Measurements from ENCODE around the gene FAM89B. TPM values are rescaled to one million over a fixed set of nuclear protein-coding genes. Genes with fewer than 3 reads are reported as not detected.

The FAM89B gene
- polyA plus RNA-seq, 1 donor from 2014 or later: 75.1 TPM

DNA sequence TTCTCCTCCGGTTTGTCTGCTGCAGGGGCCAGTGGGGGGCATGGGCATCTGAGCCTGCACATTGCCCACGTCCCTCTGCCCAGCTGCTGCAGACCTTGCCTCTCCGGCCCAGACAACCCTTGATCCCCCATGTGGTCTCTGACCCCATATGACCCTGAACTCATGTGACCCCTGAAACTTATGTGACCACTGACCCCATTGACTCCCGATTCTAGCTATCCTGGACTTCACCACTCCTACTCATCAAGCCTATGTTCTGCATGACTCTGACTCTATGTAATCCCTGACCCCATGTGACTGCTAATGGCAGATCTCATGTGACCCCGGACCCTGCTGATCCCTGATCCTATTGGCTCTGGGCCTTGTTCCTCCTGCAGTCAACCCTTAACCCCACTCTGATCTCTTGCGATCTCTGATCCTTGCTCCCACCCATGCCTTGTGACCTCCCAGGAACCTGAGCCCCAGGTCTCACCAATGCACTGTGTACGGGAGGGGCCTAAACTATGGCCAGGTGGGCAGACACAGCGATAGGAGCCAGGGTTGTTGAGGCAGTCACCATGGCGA, 19.9 kb upstream of the FAM89B start:
- H2AFZ ChIP-seq (ENCODE audit: low read depth, low read length): no peak overlapping the region
- TF ChIP-seq, protein P1, sequence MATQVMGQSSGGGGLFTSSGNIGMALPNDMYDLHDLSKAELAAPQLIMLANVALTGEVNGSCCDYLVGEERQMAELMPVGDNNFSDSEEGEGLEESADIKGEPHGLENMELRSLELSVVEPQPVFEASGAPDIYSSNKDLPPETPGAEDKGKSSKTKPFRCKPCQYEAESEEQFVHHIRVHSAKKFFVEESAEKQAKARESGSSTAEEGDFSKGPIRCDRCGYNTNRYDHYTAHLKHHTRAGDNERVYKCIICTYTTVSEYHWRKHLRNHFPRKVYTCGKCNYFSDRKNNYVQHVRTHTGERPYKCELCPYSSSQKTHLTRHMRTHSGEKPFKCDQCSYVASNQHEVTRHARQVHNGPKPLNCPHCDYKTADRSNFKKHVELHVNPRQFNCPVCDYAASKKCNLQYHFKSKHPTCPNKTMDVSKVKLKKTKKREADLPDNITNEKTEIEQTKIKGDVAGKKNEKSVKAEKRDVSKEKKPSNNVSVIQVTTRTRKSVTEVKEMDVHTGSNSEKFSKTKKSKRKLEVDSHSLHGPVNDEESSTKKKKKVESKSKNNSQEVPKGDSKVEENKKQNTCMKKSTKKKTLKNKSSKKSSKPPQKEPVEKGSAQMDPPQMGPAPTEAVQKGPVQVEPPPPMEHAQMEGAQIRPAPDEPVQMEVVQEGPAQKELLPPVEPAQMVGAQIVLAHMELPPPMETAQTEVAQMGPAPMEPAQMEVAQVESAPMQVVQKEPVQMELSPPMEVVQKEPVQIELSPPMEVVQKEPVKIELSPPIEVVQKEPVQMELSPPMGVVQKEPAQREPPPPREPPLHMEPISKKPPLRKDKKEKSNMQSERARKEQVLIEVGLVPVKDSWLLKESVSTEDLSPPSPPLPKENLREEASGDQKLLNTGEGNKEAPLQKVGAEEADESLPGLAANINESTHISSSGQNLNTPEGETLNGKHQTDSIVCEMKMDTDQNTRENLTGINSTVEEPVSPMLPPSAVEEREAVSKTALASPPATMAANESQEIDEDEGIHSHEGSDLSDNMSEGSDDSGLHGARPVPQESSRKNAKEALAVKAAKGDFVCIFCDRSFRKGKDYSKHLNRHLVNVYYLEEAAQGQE (IDR thresholded peaks at IDR 0.05; ENCODE audit: borderline replicate concordance): no peak
- TF ChIP-seq, protein P2, sequence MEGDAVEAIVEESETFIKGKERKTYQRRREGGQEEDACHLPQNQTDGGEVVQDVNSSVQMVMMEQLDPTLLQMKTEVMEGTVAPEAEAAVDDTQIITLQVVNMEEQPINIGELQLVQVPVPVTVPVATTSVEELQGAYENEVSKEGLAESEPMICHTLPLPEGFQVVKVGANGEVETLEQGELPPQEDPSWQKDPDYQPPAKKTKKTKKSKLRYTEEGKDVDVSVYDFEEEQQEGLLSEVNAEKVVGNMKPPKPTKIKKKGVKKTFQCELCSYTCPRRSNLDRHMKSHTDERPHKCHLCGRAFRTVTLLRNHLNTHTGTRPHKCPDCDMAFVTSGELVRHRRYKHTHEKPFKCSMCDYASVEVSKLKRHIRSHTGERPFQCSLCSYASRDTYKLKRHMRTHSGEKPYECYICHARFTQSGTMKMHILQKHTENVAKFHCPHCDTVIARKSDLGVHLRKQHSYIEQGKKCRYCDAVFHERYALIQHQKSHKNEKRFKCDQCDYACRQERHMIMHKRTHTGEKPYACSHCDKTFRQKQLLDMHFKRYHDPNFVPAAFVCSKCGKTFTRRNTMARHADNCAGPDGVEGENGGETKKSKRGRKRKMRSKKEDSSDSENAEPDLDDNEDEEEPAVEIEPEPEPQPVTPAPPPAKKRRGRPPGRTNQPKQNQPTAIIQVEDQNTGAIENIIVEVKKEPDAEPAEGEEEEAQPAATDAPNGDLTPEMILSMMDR (IDR thresholded peaks at IDR 0.05; ENCODE audit: poor library complexity, severe bottlenecking): no peak
- no peak for TF ChIP-seq MXI1 (conservative IDR thresholded peaks at IDR 0.05; ENCODE audit: poor library complexity, severe bottlenecking)
- no peak for TF ChIP-seq EZH2 (IDR thresholded peaks at IDR 0.05; ENCODE audit: borderline replicate concordance, insufficient read depth, low read length, poor library complexity, severe bottlenecking)
- TF ChIP-seq TAF1 (IDR thresholded peaks at IDR 0.05; ENCODE audit: low read depth): no peak
- TF ChIP-seq POLR2AphosphoS5 (IDR thresholded peaks at IDR 0.05): no peak
- TF ChIP-seq SMC3 (conservative IDR thresholded peaks at IDR 0.05; ENCODE audit: poor library complexity): no peak
- no peaks in the 10 kb centered on the region for H3F3A ChIP-seq (ENCODE audit: insufficient read depth, low read length, poor library complexity, severe bottlenecking)
- no peaks in the 10 kb centered on the region for H4K20me1 ChIP-seq (ENCODE audit: insufficient read depth)
- H3K9ac ChIP-seq (ENCODE audit: low read length): no peak overlapping the region
- H3K27me3 ChIP-seq (ENCODE audit: insufficient read depth, low read depth, low read length): peaks cover 7% of the 10 kb centered on the region
- no peaks in the 10 kb centered on the region for H3K9me3 ChIP-seq (ENCODE audit: low read length)
- H3K9me2 ChIP-seq (ENCODE audit: insufficient read depth, low read length): no peaks in the 10 kb centered on the region
- no peak overlapping the region for H3K4me2 ChIP-seq (ENCODE audit: low read length)
- no peaks in the 10 kb centered on the region for H3K36me3 ChIP-seq (ENCODE audit: insufficient read depth, low read length)
- H3K27ac ChIP-seq (ENCODE audit: low read length): no peak overlapping the region
- no peak overlapping the region for H3K4me3 ChIP-seq (ENCODE audit: low read length)
- no peaks in the 10 kb centered on the region for H3K79me2 ChIP-seq (replicated peaks; ENCODE audit: insufficient read depth, low read length)

DNA sequence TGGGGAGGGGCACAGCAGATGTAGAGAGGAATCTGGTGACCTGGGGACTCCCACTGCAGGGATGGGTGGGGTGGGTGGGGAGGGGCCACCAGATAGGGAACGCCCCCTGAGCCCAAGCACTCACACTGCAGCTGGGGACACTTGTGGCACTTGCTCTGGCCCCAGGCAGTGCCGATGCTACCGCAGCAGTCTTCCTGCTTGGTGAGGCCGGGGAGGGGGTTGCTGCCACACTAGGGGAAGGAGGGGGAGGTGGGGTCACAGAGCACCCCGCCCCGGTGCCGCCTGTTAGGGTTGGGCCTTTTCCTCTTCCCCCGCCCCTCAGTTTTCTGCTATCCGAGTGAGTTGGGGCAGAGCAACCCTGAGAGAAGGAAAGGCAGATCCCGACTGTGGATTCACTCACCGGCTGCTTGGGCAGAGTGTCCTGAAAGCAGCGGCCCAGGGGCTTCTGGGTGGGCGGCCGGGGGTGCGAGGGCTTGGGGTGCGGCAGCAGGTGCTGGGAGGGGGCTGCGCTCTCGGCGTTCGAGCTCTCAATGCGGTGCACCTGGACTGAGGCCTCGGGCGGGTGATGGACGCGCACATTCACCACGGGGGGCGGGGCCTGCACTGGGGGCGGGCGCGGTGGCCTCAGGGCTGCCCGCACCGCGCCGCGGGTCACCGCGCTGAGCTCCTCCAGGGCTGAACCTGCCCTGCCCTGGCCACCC, 18.9 kb upstream of the FAM89B start:
- Histone ChIP-seq H3K9ac (ENCODE audit: low read length) (no peak overlapping the region), H3F3A (ENCODE audit: insufficient read depth, low read length, poor library complexity, severe bottlenecking) (no peaks in the 10 kb centered on the region), H3K9me3 (ENCODE audit: low read length) (no peaks in the 10 kb centered on the region), H2AFZ (ENCODE audit: low read depth, low read length) (no peak overlapping the region), H3K27ac (ENCODE audit: low read length) (no peak overlapping the region), H3K79me2 (replicated peaks; ENCODE audit: insufficient read depth, low read length) (no peaks in the 10 kb centered on the region), H3K36me3 (ENCODE audit: insufficient read depth, low read length) (no peaks in the 10 kb centered on the region), H3K4me3 (ENCODE audit: low read length) (no peak overlapping the region), H3K4me2 (ENCODE audit: low read length) (no peak overlapping the region), H3K27me3 (ENCODE audit: insufficient read depth, low read depth, low read length) (no peaks in the 10 kb centered on the region), H4K20me1 (ENCODE audit: insufficient read depth) (no peaks in the 10 kb centered on the region), H3K9me2 (ENCODE audit: insufficient read depth, low read length) (no peaks in the 10 kb centered on the region)
- TF ChIP-seq RAD21 (conservative IDR thresholded peaks at IDR 0.05): no peak
- TF ChIP-seq TAF1 (IDR thresholded peaks at IDR 0.05; ENCODE audit: low read depth): no peak
- TF ChIP-seq, protein P1 (IDR thresholded peaks at IDR 0.05; ENCODE audit: borderline replicate concordance): no peak
- no peak for TF ChIP-seq SMC3 (conservative IDR thresholded peaks at IDR 0.05; ENCODE audit: poor library complexity)
- no peak for TF ChIP-seq EZH2 (IDR thresholded peaks at IDR 0.05; ENCODE audit: borderline replicate concordance, insufficient read depth, low read length, poor library complexity, severe bottlenecking)
- TF ChIP-seq POLR2AphosphoS5 (IDR thresholded peaks at IDR 0.05): no peak
- TF ChIP-seq MXI1 (conservative IDR thresholded peaks at IDR 0.05; ENCODE audit: poor library complexity, severe bottlenecking): no peak
- TF ChIP-seq EP300 (conservative IDR thresholded peaks at IDR 0.05; ENCODE audit: poor library complexity, severe bottlenecking): no peak
- TF ChIP-seq, protein P2 (IDR thresholded peaks at IDR 0.05; ENCODE audit: poor library complexity, severe bottlenecking): no peak

All from neural cell (in vitro differentiated cells).